H9 (cell line): ENCODE data around the gene KLRB1. TPM values are rescaled to one million over a fixed set of nuclear protein-coding genes. Genes with fewer than 3 reads are reported as not detected.
A peak's percentile ranks its signal among the peaks of the same experiment; 100 is the strongest.

Experiments
- DNase-seq: peaks from one replicate; pipeline ENCODE4 v3.0.0-alpha.2; 2017
- H2AFZ ChIP-seq: one replicate; pipeline ENCODE4 v1.6.1; 2013; ENCODE audit warnings: mild to moderate bottlenecking, low read length, control low read depth, moderate library complexity
- H2AK5ac ChIP-seq: 2 replicates; pipeline ENCODE4 v1.6.1; 2013; ENCODE audit warnings: low read length, control low read depth, mixed read lengths; ENCODE audit not compliant: insufficient read length
- H2BK120ac ChIP-seq: one replicate; pipeline ENCODE4 v1.6.1; 2013; ENCODE audit warnings: low read depth, mild to moderate bottlenecking, low read length, control low read depth, inconsistent platforms; ENCODE audit not compliant: poor library complexity, severe bottlenecking
- H2BK12ac ChIP-seq: 2 replicates; pipeline ENCODE4 v1.6.1; 2013; ENCODE audit warnings: low read length, control low read depth, mixed read lengths, low read depth; ENCODE audit not compliant: insufficient read length
- H2BK15ac ChIP-seq: 2 replicates; pipeline ENCODE4 v1.6.1; 2013; ENCODE audit warnings: low read depth, low read length, control low read depth
- H2BK20ac ChIP-seq: one replicate; pipeline ENCODE4 v1.6.1; 2013; ENCODE audit warnings: low read depth, mild to moderate bottlenecking, low read length, control low read depth, inconsistent platforms; ENCODE audit not compliant: poor library complexity, severe bottlenecking
- H2BK5ac ChIP-seq: 2 replicates; pipeline ENCODE4 v1.6.1; 2013; ENCODE audit warnings: low read length, control low read depth, mixed read lengths; ENCODE audit not compliant: insufficient read length
- H3K14ac ChIP-seq: 2 replicates; pipeline ENCODE4 v1.6.1; 2013; ENCODE audit warnings: low read length, control low read depth; ENCODE audit not compliant: insufficient read depth
- H3K18ac ChIP-seq: 2 replicates; pipeline ENCODE4 v1.6.1; 2013; ENCODE audit warnings: low read depth, mild to moderate bottlenecking, mixed read lengths, low read length, control low read depth; ENCODE audit not compliant: insufficient read length
- H3K23ac ChIP-seq: 2 replicates; pipeline ENCODE4 v1.6.1; 2013; ENCODE audit warnings: low read length, control low read depth, mixed read lengths, low read depth; ENCODE audit not compliant: insufficient read length
- H3K23me2 ChIP-seq: 2 replicates; pipeline ENCODE4 v1.6.1; 2013; ENCODE audit warnings: low read depth, mild to moderate bottlenecking, mixed read lengths, low read length, control low read depth; ENCODE audit not compliant: insufficient read length, poor library complexity, severe bottlenecking
- H3K27ac ChIP-seq: 2 replicates; pipeline ENCODE4 v1.5.1; 2013; ENCODE audit warnings: low read length, control low read depth, mixed read lengths, low read depth; ENCODE audit not compliant: insufficient read length
- H3K27me3 ChIP-seq: 2 replicates; pipeline ENCODE4 v1.6.1; 2013; ENCODE audit warnings: low read length, control low read depth, inconsistent platforms; ENCODE audit not compliant: insufficient read depth
- H3K4ac ChIP-seq: 2 replicates; pipeline ENCODE4 v1.6.1; 2013; ENCODE audit warnings: low read depth, mild to moderate bottlenecking, control low read depth, inconsistent platforms, low read length, moderate library complexity
- H3K4me1 ChIP-seq: 2 replicates; pipeline ENCODE4 v1.6.1; 2013; ENCODE audit warnings: low read length, control low read depth, inconsistent platforms; ENCODE audit not compliant: insufficient read depth
- H3K4me2 ChIP-seq: 2 replicates; pipeline ENCODE4 v1.6.1; 2013; ENCODE audit warnings: low read length, control low read depth, mixed read lengths; ENCODE audit not compliant: insufficient read length, insufficient read depth
- H3K56ac ChIP-seq: 2 replicates; pipeline ENCODE4 v1.6.1; 2013; ENCODE audit warnings: low read depth, mild to moderate bottlenecking, mixed read lengths, low read length, control low read depth; ENCODE audit not compliant: insufficient read length
- H3K79me1 ChIP-seq: 2 replicates; pipeline ENCODE4 v1.6.1; 2013; ENCODE audit warnings: low read depth, mild to moderate bottlenecking, moderate library complexity, low read length, control low read depth, inconsistent platforms; ENCODE audit not compliant: insufficient read depth, poor library complexity, severe bottlenecking
- H3K79me2 ChIP-seq: 2 replicates; pipeline ENCODE4 v1.6.1; 2013; ENCODE audit warnings: low read length, control low read depth, inconsistent platforms; ENCODE audit not compliant: insufficient read depth
- H3K9ac ChIP-seq: 2 replicates; pipeline ENCODE4 v1.6.1; 2013; ENCODE audit warnings: low read length, control low read depth, mixed read lengths; ENCODE audit not compliant: insufficient read length; ENCODE audit errors: extremely low read depth
- H3K9me3 ChIP-seq: one replicate; pipeline ENCODE4 v1.6.1; 2013; ENCODE audit warnings: low read depth, low read length, inconsistent platforms; ENCODE audit not compliant: control insufficient read depth
- H3T11ph ChIP-seq: one replicate; pipeline ENCODE4 v1.6.1; 2013; ENCODE audit warnings: mild to moderate bottlenecking, low read length, control low read depth, inconsistent platforms
- H4K20me1 ChIP-seq: one replicate; pipeline ENCODE4 v1.6.1; 2013; ENCODE audit not compliant: control insufficient read depth, insufficient read length, insufficient read depth
- H4K5ac ChIP-seq: 2 replicates; pipeline ENCODE4 v1.6.1; 2013; ENCODE audit warnings: low read depth, mild to moderate bottlenecking, mixed read lengths, low read length, control low read depth; ENCODE audit not compliant: insufficient read length
- H4K8ac ChIP-seq: replicated peaks from 2 replicates; pipeline ENCODE4 v1.6.1; 2013; ENCODE audit warnings: low read length, control low read depth, mixed read lengths, low read depth; ENCODE audit not compliant: insufficient read length
- H4K91ac ChIP-seq: 2 replicates; pipeline ENCODE4 v1.6.1; 2013; ENCODE audit warnings: low read depth, mild to moderate bottlenecking, moderate library complexity, mixed read lengths, low read length, control low read depth; ENCODE audit not compliant: insufficient read length
- H3K27ac Mint-ChIP-seq, 3 experiments: 2 replicates in 2 of 3; 3 replicates in 1 of 3; pipeline ENCODE4 v1.8.0; 2020 to 2021; ENCODE audit warnings: mixed read lengths in 3 of 3, mild to moderate bottlenecking in 1 of 3, moderate library complexity in 1 of 3
- H3K27me3 Mint-ChIP-seq: 2 replicates; pipeline ENCODE4 v1.8.0; 2021; ENCODE audit warnings: low read depth, mild to moderate bottlenecking, moderate library complexity, mixed read lengths
- H3K36me3 Mint-ChIP-seq, 3 experiments: 2 replicates in 2 of 3; 3 replicates in 1 of 3; pipeline ENCODE4 v1.8.0; 2020 to 2021; ENCODE audit warnings: low read depth in 3 of 3, mixed read lengths in 3 of 3; ENCODE audit not compliant: insufficient read depth in 1 of 3
- H3K4me1 Mint-ChIP-seq, 2 experiments: 2 replicates each; pipeline ENCODE4 v1.8.0; 2020; ENCODE audit warnings: mixed read lengths in 2 of 2
- H3K4me3 Mint-ChIP-seq, 2 experiments: 2 replicates in 1 of 2; 3 replicates in 1 of 2; pipeline ENCODE4 v1.8.0; 2020 to 2021; ENCODE audit warnings: mild to moderate bottlenecking in 2 of 2, mixed read lengths in 2 of 2, moderate library complexity in 1 of 2
- H3K9me3 Mint-ChIP-seq, 2 experiments: 2 replicates in 1 of 2; 3 replicates in 1 of 2; pipeline ENCODE4 v1.8.0; 2020; ENCODE audit warnings: mild to moderate bottlenecking in 2 of 2, mixed read lengths in 2 of 2, moderate library complexity in 1 of 2
- WGBS: extraction: QIAGEN DNeasy Blood & Tissue Kit; methylation state at CpG from one replicate; pipeline ENCODE4 v1.1.7; 2013; ENCODE audit warnings: missing lambda C conversion rate, low lambda C conversion rate, mixed read lengths; ENCODE audit not compliant: insufficient read length; ENCODE audit errors: extremely low coverage; 5-methylcytosine and 5-hydroxymethylcytosine counted together
- total RNA-seq: library from RNA; stranded (reverse); gene quantifications from 2 replicates; pipeline ENCODE4 v1.2.1, GENCODE V29; 2021
- TF ChIP-seq, protein P1 (sequence below): fragments of 200-600 bp; sonication (generic); conservative IDR thresholded peaks from 3 replicates; pipeline ENCODE4 v1.8.0; 2021; ENCODE audit warnings: antibody characterized with exemption, mild to moderate bottlenecking

KLRB1 gene
- total RNA-seq, 1 experiment from 2014 or later = 0.15 TPM

DNA sequence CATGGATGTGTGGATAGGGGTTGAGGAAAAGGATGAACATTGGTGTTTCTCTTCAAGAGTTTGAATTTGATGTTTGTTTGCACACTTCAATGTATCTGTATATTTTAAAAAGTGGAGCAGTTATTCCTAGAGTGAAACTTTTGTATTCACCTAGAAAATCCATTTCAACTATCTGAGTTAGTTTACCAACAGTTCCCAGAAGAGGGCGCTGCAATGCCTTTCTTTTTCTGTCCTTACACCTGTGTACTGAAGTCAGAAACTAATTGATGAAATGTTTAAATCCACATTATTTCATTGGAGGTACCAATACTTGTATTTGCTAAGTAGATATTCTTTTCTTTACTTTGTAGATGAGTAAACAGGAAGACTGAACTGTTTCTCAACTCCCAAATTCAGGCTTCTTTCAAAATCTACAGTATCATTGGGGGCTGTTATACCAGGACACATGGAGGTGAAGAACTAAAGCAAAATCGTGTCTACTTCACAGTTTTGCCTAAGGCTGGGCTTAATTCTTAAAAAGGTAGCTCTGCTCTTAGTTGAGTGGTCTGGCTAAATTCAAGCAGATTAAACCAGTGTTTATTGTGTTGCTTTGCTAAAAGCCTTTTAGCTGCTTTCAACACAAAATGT lies 26.6 kb upstream of the KLRB1 start:
- DNase-seq = no peak
- no CpG with 5 or more reads among the region's 2 CpGs for WGBS
- H3K4me2 ChIP-seq = no peak overlapping the region
- Mint-ChIP-seq H3K4me3 (no peak overlapping the region), H3K27ac (no peak overlapping the region), H3K4me1 (no peaks in the 10 kb centered on the region), H3K36me3 (peaks cover 11 to 31% (median 28%) of the 10 kb centered on the region in 3 experiments), H3K27me3 (no peaks in the 10 kb centered on the region; the same call in 1 of the 2 replicates), H3K9me3 (peaks cover 18 to 36% of the 10 kb centered on the region in 2 experiments)
- H3K23ac ChIP-seq = no peak overlapping the region
- no peak overlapping the region for H2AFZ ChIP-seq
- H2BK12ac ChIP-seq = no peak overlapping the region
- no peak overlapping the region for H4K5ac ChIP-seq
- H2AK5ac ChIP-seq = no peak overlapping the region
- H3K56ac ChIP-seq = no peak overlapping the region
- H4K20me1 ChIP-seq = no peaks in the 10 kb centered on the region
- H3K27ac ChIP-seq = no peak overlapping the region
- H2BK120ac ChIP-seq = no peak overlapping the region
- no peak overlapping the region for H3K9ac ChIP-seq
- no peak overlapping the region for H3K4ac ChIP-seq
- no peaks in the 10 kb centered on the region for H3K79me1 ChIP-seq
- H2BK5ac ChIP-seq = no peak overlapping the region
- no peaks in the 10 kb centered on the region for H3K79me2 ChIP-seq
- no peaks in the 10 kb centered on the region for H3K27me3 ChIP-seq
- H3K23me2 ChIP-seq = no peaks in the 10 kb centered on the region
- H3K18ac ChIP-seq = no peak overlapping the region
- no peak overlapping the region for H4K91ac ChIP-seq
- TF ChIP-seq, protein P1, sequence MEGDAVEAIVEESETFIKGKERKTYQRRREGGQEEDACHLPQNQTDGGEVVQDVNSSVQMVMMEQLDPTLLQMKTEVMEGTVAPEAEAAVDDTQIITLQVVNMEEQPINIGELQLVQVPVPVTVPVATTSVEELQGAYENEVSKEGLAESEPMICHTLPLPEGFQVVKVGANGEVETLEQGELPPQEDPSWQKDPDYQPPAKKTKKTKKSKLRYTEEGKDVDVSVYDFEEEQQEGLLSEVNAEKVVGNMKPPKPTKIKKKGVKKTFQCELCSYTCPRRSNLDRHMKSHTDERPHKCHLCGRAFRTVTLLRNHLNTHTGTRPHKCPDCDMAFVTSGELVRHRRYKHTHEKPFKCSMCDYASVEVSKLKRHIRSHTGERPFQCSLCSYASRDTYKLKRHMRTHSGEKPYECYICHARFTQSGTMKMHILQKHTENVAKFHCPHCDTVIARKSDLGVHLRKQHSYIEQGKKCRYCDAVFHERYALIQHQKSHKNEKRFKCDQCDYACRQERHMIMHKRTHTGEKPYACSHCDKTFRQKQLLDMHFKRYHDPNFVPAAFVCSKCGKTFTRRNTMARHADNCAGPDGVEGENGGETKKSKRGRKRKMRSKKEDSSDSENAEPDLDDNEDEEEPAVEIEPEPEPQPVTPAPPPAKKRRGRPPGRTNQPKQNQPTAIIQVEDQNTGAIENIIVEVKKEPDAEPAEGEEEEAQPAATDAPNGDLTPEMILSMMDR = peak; percentile 90
- H3K4me1 ChIP-seq = no peaks in the 10 kb centered on the region
- H3K9me3 ChIP-seq = no peaks in the 10 kb centered on the region
- no peak overlapping the region for H2BK15ac ChIP-seq
- H3K14ac ChIP-seq = no peak overlapping the region
- no peak overlapping the region for H2BK20ac ChIP-seq
- H3T11ph ChIP-seq = no peak overlapping the region
- H4K8ac ChIP-seq = no peak overlapping the region
